K562 (cell line): ENCODE results near the gene FRG2. TPM values are rescaled to one million over a fixed set of nuclear protein-coding genes. Genes with fewer than 3 reads are reported as not detected.

Experiments
- ATAC-seq: fragments of 200-7000 bp; cut with Tn5 transposase; 3 replicates; pipeline ENCODE4 v1.9.1; 2020; ENCODE audit warnings: moderate library complexity
- BruUV-seq: library from RNA; stranded (reverse); fragments of 400-500 nt; replicated peaks from 2 replicates; lab custom pipeline; 2021; lab: Mats Ljungman, UMichigan
- CTCF ChIA-PET: fragments of 300-600 bp; formaldehyde crosslinking; extraction: SDS; loops from one replicate; lab custom pipeline; 2021; ENCODE audit warnings: low intra/inter-chr PET ratio; lab: Yijun Ruan, JAX
- POLR2A ChIA-PET: fragments of 300-600, 350-650 bp; sonication (Branson Sonifier 250); formaldehyde crosslinking; extraction: SDS; loops from one replicate; lab custom pipeline; 2021; ENCODE audit warnings: antibody characterized with exemption, inconsistent platforms; lab: Yijun Ruan, JAX
- DNase-seq, 4 experiments: peaks; one replicate each; pipeline versions ENCODE4 v3.0.0 to v3.0.0-alpha.2; 2011 to 2018; ENCODE audit warnings: low spot score in 3 of 4, mixed read lengths in 3 of 4; ENCODE audit errors: extremely low read depth in 1 of 4
- FAIRE-seq: peaks from 2 replicates; lab custom pipeline; 2011; peaks lifted over from hg19 to GRCh38; lab: Jason Lieb, UNC
- H2AFZ ChIP-seq: 2 replicates; pipeline ENCODE4 v1.6.0; 2011; ENCODE audit warnings: low read depth, low read length, control low read depth, inconsistent platforms
- H3K27ac ChIP-seq: fragments of 200-600 bp; 3 replicates; pipeline ENCODE4 v1.8.0; 2011; ENCODE audit warnings: low read depth, mild to moderate bottlenecking, control low read depth, inconsistent platforms, low read length, moderate library complexity, mixed read lengths; ENCODE audit errors: extremely low read depth
- H3K27me3 ChIP-seq, 2 experiments: fragments of 300-600 bp in 1 of 2; 2 replicates in 1 of 2; 3 replicates in 1 of 2; pipeline versions ENCODE4 v1.6.0 to v1.8.0; 2011; ENCODE audit warnings: inconsistent platforms in 2 of 2, low read length in 2 of 2, mild to moderate bottlenecking in 1 of 2, mixed read lengths in 1 of 2, moderate library complexity in 1 of 2; ENCODE audit not compliant: control insufficient read depth in 2 of 2, insufficient read depth in 2 of 2
- H3K36me3 ChIP-seq: fragments of 300-600 bp; 3 replicates; pipeline ENCODE4 v1.8.0; 2011; ENCODE audit warnings: mild to moderate bottlenecking, low read length, inconsistent platforms; ENCODE audit not compliant: control insufficient read depth, insufficient read depth
- H3K4me1 ChIP-seq, 2 experiments: fragments of 200-600 bp in 1 of 2; replicated peaks in 1 of 2; 2 replicates in 1 of 2; 3 replicates in 1 of 2; pipeline versions ENCODE4 v1.5.1 to v1.8.0; 2011; ENCODE audit warnings: inconsistent platforms in 2 of 2, low read length in 2 of 2, mild to moderate bottlenecking in 1 of 2, mixed read lengths in 1 of 2, moderate library complexity in 1 of 2; ENCODE audit not compliant: control insufficient read depth in 2 of 2, insufficient read depth in 2 of 2
- H3K4me2 ChIP-seq: 2 replicates; pipeline ENCODE4 v1.6.1; 2011; ENCODE audit warnings: low read length, control low read depth, inconsistent platforms, mixed read lengths; ENCODE audit not compliant: insufficient read depth
- H3K4me3 ChIP-seq: fragments of 200-600 bp; sonication (generic), shearing (Covaris generic); 2 replicates; pipeline ENCODE4 v1.5.1; 2016; ENCODE audit warnings: control low read depth, inconsistent platforms
- H3K79me2 ChIP-seq: fragments of 200-600 bp; 3 replicates; pipeline ENCODE4 v1.8.0; 2011; ENCODE audit warnings: low read length, inconsistent platforms; ENCODE audit not compliant: control insufficient read depth, insufficient read depth
- H3K9ac ChIP-seq, 2 experiments: 2 replicates each; pipeline versions ENCODE4 v1.6.0 to v1.6.1; 2011; ENCODE audit warnings: low read depth in 2 of 2, low read length in 2 of 2, control low read depth in 1 of 2, inconsistent platforms in 1 of 2, mild to moderate bottlenecking in 1 of 2, mixed read lengths in 1 of 2; ENCODE audit not compliant: insufficient read depth in 1 of 2
- H3K9me1 ChIP-seq: one replicate; pipeline ENCODE4 v1.6.0; 2011; ENCODE audit warnings: inconsistent platforms, mild to moderate bottlenecking, low read length, moderate library complexity; ENCODE audit not compliant: control insufficient read depth, insufficient read depth
- H3K9me3 ChIP-seq: replicated peaks from 2 replicates; pipeline ENCODE4 v1.5.1; 2011; ENCODE audit warnings: low read depth, low read length, inconsistent platforms; ENCODE audit not compliant: control insufficient read depth, insufficient read depth
- H4K20me1 ChIP-seq: replicated peaks from 2 replicates; pipeline ENCODE4 v1.6.1; 2011; ENCODE audit warnings: low read length, inconsistent platforms, mixed read lengths; ENCODE audit not compliant: control insufficient read depth, insufficient read depth
- CBX1 ChIP-seq: sonication (generic); IDR thresholded peaks from 2 replicates; pipeline ENCODE4 v1.6.1; 2016; ENCODE audit warnings: antibody characterized with exemption, low read depth, mild to moderate bottlenecking
- EGR1 ChIP-seq: fragments of 450-650 bp; conservative IDR thresholded peaks from 2 replicates; pipeline ENCODE4 v1.6.1; 2017; ENCODE audit warnings: mild to moderate bottlenecking
- MTA2 ChIP-seq: fragments of 450-650 bp; IDR thresholded peaks from 2 replicates; pipeline ENCODE4 v1.6.1; 2016; ENCODE audit warnings: low read depth
- NCOA4 ChIP-seq: fragments of 450-650 bp; IDR thresholded peaks from 2 replicates; pipeline ENCODE4 v1.6.1; 2018; ENCODE audit warnings: mild to moderate bottlenecking; ENCODE audit not compliant: partially characterized antibody
- ZHX1 ChIP-seq: fragments of 150-350 bp; conservative IDR thresholded peaks from 2 replicates; pipeline ENCODE4 v1.6.1; 2014; ENCODE audit warnings: low read length
- ZKSCAN8 ChIP-seq: fragments of 200-800 bp; sonication (Bioruptor generic); IDR thresholded peaks from 2 replicates; pipeline ENCODE4 v1.6.1; 2016; ENCODE audit warnings: missing genetic modification characterization, missing compliant biosample characterization
- ZNF398 ChIP-seq: fragments of 250-450 bp; sonication (Bioruptor Pico); IDR thresholded peaks from 2 replicates; pipeline ENCODE4 v1.8.0; 2021; ENCODE audit warnings: moderate library complexity, mild to moderate bottlenecking, inconsistent platforms
- ZNF444 ChIP-seq: fragments of 250-450 bp; sonication (Bioruptor Pico); IDR thresholded peaks from 2 replicates; pipeline ENCODE4 v1.4.0; 2020; ENCODE audit warnings: mild to moderate bottlenecking, moderate library complexity
- WGBS: fragments of 100-300 bp; shearing (Covaris generic); methylation state at CpG from one replicate; pipeline ENCODE4 v1.1.6; 2016; ENCODE audit warnings: low coverage, mixed read lengths; ENCODE audit not compliant: insufficient coverage; ENCODE audit errors: missing lambda C conversion rate; 5-methylcytosine and 5-hydroxymethylcytosine counted together
- in situ Hi-C: fragments of 300-500 bp; cut with MboI; formaldehyde crosslinking; loops from 4 replicates; pipeline ENCODE4 v1.15.0; 2018; ENCODE audit warnings: inconsistent platforms, mixed read lengths
- intact Hi-C: fragments of 100-400 bp; cut with micrococcal nuclease; formaldehyde crosslinking; loops from 2 replicates; pipeline ENCODE4 v1.14.2; 2022
- polyA plus RNA-seq, 8 experiments: library from polyadenylated mRNA; depleted of rRNA in 4 of 8; stranded (reverse) in 5 of 8; unstranded in 3 of 8; fragments of >200 nt; fragmentation: Nextera tagmentation in 2 of 8; fragmentation: Illumina TruSeq in 1 of 8; extraction: Ambion mirVana in 2 of 8; extraction: Trizol in 1 of 8; gene quantifications; 2 replicates each; pipeline versions ENCODE4 v1.2.1 to v1.2.3, GENCODE V29; 2011 to 2014; ENCODE audit warnings: inconsistent platforms in 1 of 8, missing spikeins in 1 of 8
- total RNA-seq, 7 experiments: library from RNA; depleted of rRNA in 6 of 7; stranded (reverse); fragments of >200 nt in 6 of 7; fragmentation: Illumina TruSeq in 2 of 7; extraction: Trizol in 2 of 7; gene quantifications; 2 replicates each; pipeline versions ENCODE4 v1.2.1 to v1.2.3, GENCODE V29; 2011 to 2021; ENCODE audit warnings: low replicate concordance in 1 of 7

FRG2 gene
- total and polyA plus RNA-seq, 9 of the 15 experiments (the other 6 are each of a cell fraction or from before 2014, with no cell fraction given) = 0.07 to 0.13 (median 0.10) TPM; not detected in 5

GRCh38 chr4:190017357-190018200, 9.5 kb downstream of the FRG2 start:
- in situ Hi-C loops = no loop called here
- H3K27ac ChIP-seq = no peak overlapping the region
- 24% methylated on average over 38 of the region's 62 CpGs for WGBS
- intact Hi-C loops = no loop called here
- H4K20me1 ChIP-seq = no peaks in the 10 kb centered on the region
- no peaks in the 10 kb centered on the region for H3K9me1 ChIP-seq
- no peak overlapping the region for H3K4me3 ChIP-seq
- ATAC-seq (no peak), FAIRE-seq (no peak), DNase-seq (no peak)
- ChIA-PET POLR2A (no interaction called here), CTCF (no interaction called here)
- no peak overlapping the region for H3K9ac ChIP-seq
- H3K4me1 ChIP-seq = peaks cover 0 to 26% of the 10 kb centered on the region in 2 experiments; a peak in 2 of 5 replicates
- H3K27me3 ChIP-seq = peaks cover 0 to 22% of the 10 kb centered on the region in 2 experiments; a peak in 3 of 5 replicates
- no peak overlapping the region for H2AFZ ChIP-seq
- H3K4me2 ChIP-seq = no peak overlapping the region
- TF ChIP-seq CBX1 (no peak), ZNF398 (CRISPR knock-in tag) (no peak), MTA2 (no peak), ZKSCAN8 (CRISPR knock-in tag) (no peak), ZHX1 (no peak), NCOA4 (no peak), EGR1 (no peak), ZNF444 (CRISPR knock-in tag) (no peak)
- H3K9me3 ChIP-seq = no peaks in the 10 kb centered on the region
- BruUV-seq = no TSS peak
- H3K79me2 ChIP-seq = no peaks in the 10 kb centered on the region
- H3K36me3 ChIP-seq = no peaks in the 10 kb centered on the region
